IPS-18a (cell line): ENCODE data around the gene GTSE1.
"Not testable (repeated sequence)": the region's sequence is repeated elsewhere in the genome, so short reads cannot be mapped to it uniquely, and the experiment has no call there.

Source experiments
- H3K27ac ChIP-seq: one replicate; pipeline ENCODE4 v1.5.1; 2013; ENCODE audit warnings: low read length
- H3K27me3 ChIP-seq: one replicate; pipeline ENCODE4 v1.6.1; 2013; ENCODE audit warnings: mild to moderate bottlenecking, low read length; ENCODE audit not compliant: control insufficient read depth, insufficient read depth
- H3K36me3 ChIP-seq: one replicate; pipeline ENCODE4 v1.6.1; 2013; ENCODE audit warnings: low read depth, low read length; ENCODE audit not compliant: control insufficient read depth
- H3K4me1 ChIP-seq: one replicate; pipeline ENCODE4 v1.6.1; 2013; ENCODE audit warnings: low read depth, low read length; ENCODE audit not compliant: control insufficient read depth
- H3K4me3 ChIP-seq: one replicate; pipeline ENCODE4 v1.5.1; 2013; ENCODE audit warnings: low read length
- H3K9ac ChIP-seq: one replicate; pipeline ENCODE4 v1.6.1; 2013; ENCODE audit warnings: mild to moderate bottlenecking, low read length, moderate library complexity
- H3K9me3 ChIP-seq: one replicate; pipeline ENCODE4 v1.6.1; 2013; ENCODE audit warnings: low read depth, low read length; ENCODE audit not compliant: control insufficient read depth

The GTSE1 gene

DNA sequence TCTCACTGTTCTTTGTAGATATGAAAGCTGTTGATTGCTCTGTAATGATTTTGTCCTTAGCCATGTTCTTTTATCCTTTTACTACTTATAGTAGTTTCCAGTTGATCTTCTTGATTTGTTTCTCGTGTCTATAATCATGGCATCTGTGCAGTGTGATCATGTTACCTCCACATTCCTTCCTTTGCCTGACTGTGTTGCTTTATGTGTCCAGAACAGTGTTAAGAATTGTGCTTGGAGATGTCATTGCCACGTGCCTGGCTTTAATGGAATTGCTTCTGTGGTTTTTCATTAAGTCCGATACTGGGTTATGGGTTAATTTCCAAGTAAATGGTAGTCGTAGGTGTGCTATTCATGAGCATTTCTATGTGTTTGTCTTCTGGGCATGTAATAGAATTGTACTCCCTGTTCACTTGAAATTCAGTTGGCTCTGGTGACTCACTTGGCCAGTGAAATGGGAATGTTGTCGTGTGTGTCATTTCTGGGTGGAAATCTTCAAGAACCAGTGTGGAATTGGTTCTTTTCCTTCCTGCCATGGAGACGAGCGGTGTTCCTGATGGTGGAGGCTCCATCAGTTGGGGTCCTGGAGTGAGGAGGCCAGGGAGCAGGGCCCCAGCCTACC is 6.8 kb downstream of the GTSE1 start:
- Histone ChIP-seq H3K27ac (no peak overlapping the region), H3K4me3 (no peak overlapping the region), H3K27me3 (no peaks in the 10 kb centered on the region), H3K9ac (no peak overlapping the region), H3K4me1 (no peaks in the 10 kb centered on the region), H3K36me3 (peaks cover 36% of the 10 kb centered on the region), H3K9me3 (no peaks in the 10 kb centered on the region)

DNA sequence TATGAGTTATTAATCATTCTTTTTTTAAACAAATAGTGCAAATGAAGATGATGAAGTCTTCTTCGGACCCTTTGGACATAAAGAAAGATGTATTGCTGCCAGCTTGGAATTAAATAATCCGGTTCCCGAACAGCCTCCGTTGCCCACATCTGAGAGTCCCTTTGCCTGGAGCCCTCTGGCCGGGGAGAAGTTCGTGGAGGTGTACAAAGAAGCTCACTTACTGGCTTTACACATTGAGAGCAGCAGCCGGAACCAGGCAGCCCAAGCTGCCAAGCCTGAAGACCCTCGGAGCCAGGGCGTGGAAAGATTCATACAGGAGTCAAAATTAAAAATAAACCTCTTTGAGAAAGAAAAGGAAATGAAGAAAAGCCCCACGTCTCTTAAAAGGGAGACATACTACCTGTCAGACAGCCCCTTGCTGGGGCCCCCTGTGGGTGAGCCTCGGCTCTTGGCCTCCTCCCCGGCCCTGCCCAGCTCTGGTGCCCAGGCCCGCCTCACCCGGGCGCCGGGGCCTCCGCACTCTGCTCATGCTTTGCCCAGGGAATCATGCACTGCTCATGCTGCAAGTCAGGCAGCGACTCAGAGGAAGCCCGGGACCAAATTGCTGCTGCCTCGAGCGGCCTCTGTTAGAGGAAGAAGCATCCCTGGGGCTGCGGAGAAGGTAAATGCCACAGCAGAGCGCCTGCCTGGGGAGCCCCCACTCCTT is 11.8 kb downstream of the GTSE1 start:
- H3K4me1 ChIP-seq, result no peaks in the 10 kb centered on the region
- no peak overlapping the region for H3K27ac ChIP-seq
- no peak overlapping the region for H3K9ac ChIP-seq
- no peaks in the 10 kb centered on the region for H3K9me3 ChIP-seq
- peaks cover 32% of the 10 kb centered on the region for H3K36me3 ChIP-seq
- H3K27me3 ChIP-seq, result no peaks in the 10 kb centered on the region
- H3K4me3 ChIP-seq, result no peak overlapping the region

DNA sequence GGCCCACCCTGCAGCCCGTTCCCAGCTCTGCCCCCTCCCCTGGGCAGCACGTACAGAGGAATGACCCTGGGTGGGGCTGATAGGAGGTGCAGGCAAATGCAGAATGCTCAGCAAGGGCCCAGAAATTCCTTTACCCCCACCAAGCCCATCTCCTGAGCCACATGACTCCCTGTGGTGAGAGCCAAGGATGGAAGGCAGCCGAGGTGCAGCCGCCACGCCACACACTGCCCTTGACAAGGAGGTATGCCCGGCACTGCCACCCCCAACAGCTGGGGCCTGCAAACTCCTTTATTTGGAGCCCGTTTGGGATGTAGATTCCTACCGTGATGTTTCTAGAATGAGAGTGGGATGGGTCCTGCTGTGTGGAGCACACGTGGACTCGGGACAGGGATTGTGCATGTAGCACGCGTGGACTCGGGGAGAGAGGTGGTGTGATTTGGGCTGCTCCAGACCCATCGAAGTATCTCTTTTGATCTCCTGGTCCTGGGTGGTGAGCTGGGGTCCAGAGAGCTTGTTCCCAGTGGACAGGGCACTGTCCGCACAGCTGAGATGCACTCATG is 12.9 kb downstream of the GTSE1 start:
- no peaks in the 10 kb centered on the region for H3K4me1 ChIP-seq
- no peaks in the 10 kb centered on the region for H3K9me3 ChIP-seq
- H3K36me3 ChIP-seq, result peaks cover 32% of the 10 kb centered on the region
- no peak overlapping the region for H3K27ac ChIP-seq
- H3K27me3 ChIP-seq, result no peaks in the 10 kb centered on the region
- H3K9ac ChIP-seq, result no peak overlapping the region
- no peak overlapping the region for H3K4me3 ChIP-seq

DNA sequence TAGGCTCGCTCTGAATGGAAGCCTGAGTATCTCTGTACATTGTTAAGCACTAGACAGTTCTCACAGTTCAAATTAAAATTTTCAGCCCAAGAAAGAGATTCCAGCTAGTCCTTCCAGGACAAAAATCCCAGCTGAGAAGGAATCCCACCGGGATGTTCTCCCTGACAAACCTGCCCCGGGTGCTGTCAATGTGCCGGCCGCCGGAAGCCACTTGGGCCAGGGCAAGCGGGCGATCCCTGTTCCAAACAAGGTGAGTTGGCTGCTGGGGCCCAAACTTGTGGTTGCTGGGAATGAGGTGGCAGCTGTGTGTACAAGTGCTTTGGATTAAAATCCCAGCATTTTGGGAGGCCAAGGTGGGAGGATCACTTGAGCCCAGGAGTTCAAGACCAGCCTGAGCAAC is 15.4 kb downstream of the GTSE1 start:
- Histone ChIP-seq H3K36me3 (peaks cover 44% of the 10 kb centered on the region), H3K4me1 (no peaks in the 10 kb centered on the region), H3K4me3 (no peak overlapping the region), H3K27me3 (no peaks in the 10 kb centered on the region), H3K9ac (no peak overlapping the region), H3K27ac (no peak overlapping the region), H3K9me3 (no peaks in the 10 kb centered on the region)

DNA sequence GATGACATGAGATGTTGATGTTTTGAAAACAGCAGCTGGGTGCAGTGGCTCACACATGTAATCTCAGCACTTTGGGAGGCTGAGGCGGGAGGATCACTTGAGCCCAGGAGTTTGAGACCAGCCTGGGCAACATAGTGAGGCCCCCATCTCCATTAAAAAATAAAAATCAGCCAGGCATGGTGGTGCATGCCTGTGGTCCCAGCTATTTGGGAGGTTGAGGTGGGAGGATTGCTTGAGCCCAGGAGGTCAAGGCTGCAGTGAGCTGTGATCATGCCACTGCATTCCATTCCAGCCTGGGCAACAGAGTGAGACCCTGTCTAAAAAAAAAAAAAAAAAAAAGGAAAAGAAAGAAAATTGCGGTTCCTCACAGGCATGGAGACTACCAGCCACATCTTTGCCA is 16.2 kb downstream of the GTSE1 start:
- H3K27me3 ChIP-seq, H3K9ac ChIP-seq, H3K27ac ChIP-seq, H3K4me1 ChIP-seq, H3K4me3 ChIP-seq, H3K9me3 ChIP-seq: not testable (repeated sequence)
- H3K36me3 ChIP-seq, result peaks cover 51% of the 10 kb centered on the region

DNA sequence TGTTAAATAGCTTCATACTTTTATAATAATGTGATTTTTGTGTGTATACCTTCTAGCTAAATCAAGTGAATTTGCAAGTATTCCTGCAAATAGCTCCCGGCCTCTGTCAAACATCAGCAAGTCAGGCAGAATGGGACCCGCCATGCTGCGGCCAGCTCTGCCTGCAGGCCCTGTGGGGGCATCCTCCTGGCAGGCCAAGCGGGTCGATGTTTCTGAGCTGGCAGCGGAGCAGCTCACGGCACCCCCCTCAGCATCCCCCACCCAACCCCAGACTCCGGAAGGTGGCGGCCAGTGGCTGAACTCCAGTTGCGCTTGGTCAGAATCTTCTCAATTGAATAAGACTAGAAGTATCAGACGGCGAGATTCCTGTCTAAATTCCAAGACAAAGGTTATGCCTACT is 19.3 kb downstream of the GTSE1 start:
- H3K9ac ChIP-seq, result no peak overlapping the region
- H3K27me3 ChIP-seq, result no peaks in the 10 kb centered on the region
- no peaks in the 10 kb centered on the region for H3K9me3 ChIP-seq
- H3K4me3 ChIP-seq, result no peak overlapping the region
- no peaks in the 10 kb centered on the region for H3K4me1 ChIP-seq
- H3K27ac ChIP-seq, result no peak overlapping the region
- peaks cover 48% of the 10 kb centered on the region for H3K36me3 ChIP-seq

DNA sequence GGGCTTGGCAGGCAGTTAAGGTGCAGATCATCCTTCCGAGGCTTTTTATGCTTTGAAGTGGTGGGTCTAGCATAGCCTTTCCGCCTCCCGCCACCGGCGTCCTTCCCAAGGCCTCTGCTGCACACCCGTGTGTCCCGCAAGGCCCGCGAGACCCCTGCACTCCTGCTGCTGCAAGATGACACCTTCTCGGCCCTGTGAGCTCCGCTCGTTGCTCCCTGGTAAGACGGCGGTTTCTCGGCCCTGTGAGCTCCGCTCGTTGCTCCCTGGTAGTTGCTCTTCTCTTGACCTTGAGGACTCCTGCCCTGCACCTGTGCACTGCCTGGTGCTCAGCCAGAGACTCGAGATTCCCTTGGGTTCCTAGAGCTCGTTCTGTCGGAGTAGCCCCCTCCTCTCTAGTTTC is 21.0 kb downstream of the GTSE1 start:
- H3K9me3 ChIP-seq, result no peaks in the 10 kb centered on the region
- no peaks in the 10 kb centered on the region for H3K27me3 ChIP-seq
- H3K27ac ChIP-seq, result no peak overlapping the region
- H3K36me3 ChIP-seq, result peaks cover 45% of the 10 kb centered on the region
- no peak overlapping the region for H3K9ac ChIP-seq
- no peaks in the 10 kb centered on the region for H3K4me1 ChIP-seq
- H3K4me3 ChIP-seq, result no peak overlapping the region

DNA sequence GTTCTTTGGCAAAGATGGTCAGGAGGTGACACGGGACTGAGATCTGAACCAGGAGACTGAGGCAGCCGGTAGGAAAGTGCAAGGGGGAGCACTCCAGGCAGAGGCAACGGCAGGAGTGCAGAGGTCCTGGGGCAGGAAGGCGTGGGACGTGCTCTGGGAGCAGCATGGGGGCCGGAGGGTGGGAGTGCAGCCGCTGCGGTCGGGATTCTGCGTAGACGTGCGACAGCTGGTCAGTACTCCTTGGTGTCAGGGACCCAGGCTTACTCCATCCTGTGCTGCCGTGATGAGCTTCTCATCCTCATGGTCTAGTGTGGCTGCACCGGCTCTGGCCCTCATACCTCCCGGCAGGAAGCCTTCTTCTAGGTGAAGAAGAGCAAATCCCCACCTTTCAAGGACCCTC is 21.9 kb downstream of the GTSE1 start:
- Histone ChIP-seq H3K9me3 (no peaks in the 10 kb centered on the region), H3K4me3 (no peak overlapping the region), H3K27ac (no peak overlapping the region), H3K36me3 (peaks cover 52% of the 10 kb centered on the region), H3K27me3 (no peaks in the 10 kb centered on the region), H3K9ac (no peak overlapping the region), H3K4me1 (no peaks in the 10 kb centered on the region)

DNA sequence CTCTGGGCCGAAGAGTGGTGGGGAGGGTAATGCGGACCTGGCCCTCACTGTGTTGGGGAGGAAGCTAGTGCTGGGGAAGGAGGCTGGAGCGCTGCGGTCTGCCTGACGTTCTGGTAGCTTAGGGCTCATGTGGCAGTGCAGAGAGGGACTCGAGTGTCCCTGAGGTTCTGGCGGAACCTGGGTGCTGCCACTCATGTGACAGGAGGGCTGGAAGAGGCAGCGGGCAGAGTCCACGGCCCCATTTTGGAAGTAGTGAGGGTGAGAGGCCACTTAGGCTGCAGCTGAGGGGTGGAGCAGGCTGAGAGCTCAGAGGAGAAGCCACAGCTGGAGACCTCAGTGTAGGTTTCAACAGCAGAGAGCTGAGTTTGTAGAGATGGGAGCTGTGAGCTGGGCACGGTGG is 22.6 kb downstream of the GTSE1 start:
- no peaks in the 10 kb centered on the region for H3K27me3 ChIP-seq
- H3K4me3 ChIP-seq, result no peak overlapping the region
- H3K36me3 ChIP-seq, result peaks cover 48% of the 10 kb centered on the region
- H3K9me3 ChIP-seq, result no peaks in the 10 kb centered on the region
- H3K9ac ChIP-seq, result no peak overlapping the region
- H3K4me1 ChIP-seq, result no peaks in the 10 kb centered on the region
- H3K27ac ChIP-seq, result no peak overlapping the region

DNA sequence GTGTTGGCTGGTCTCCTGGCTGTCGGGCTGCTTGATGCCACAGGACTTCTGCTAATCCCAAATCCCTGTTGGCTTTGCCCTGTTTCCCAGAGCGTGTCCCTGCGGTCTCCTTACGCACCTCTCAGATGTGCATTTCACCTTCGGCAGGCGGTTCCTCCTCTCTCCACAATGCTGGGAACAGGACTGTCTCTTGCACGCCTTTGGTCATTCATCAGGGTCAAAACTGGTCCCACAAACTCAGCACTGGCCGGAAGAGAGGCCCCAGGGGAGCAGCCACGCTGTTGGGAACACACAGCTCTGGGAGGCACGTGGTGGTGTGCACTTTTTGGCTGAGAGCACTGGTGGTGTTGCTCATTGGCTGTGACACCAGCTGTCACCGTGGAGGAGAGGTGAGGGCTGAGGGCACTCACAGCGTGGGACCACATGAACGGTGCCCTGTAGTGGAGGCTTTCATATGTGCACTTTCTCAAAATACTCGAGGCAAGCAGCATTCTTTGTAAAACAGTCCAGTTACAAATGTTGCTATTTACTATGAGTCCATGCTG is 23.6 kb downstream of the GTSE1 start:
- Histone ChIP-seq H3K4me3 (no peak overlapping the region), H3K36me3 (peaks cover 55% of the 10 kb centered on the region), H3K4me1 (no peaks in the 10 kb centered on the region), H3K9ac (no peak overlapping the region), H3K27ac (no peak overlapping the region), H3K9me3 (no peaks in the 10 kb centered on the region), H3K27me3 (no peaks in the 10 kb centered on the region)

DNA sequence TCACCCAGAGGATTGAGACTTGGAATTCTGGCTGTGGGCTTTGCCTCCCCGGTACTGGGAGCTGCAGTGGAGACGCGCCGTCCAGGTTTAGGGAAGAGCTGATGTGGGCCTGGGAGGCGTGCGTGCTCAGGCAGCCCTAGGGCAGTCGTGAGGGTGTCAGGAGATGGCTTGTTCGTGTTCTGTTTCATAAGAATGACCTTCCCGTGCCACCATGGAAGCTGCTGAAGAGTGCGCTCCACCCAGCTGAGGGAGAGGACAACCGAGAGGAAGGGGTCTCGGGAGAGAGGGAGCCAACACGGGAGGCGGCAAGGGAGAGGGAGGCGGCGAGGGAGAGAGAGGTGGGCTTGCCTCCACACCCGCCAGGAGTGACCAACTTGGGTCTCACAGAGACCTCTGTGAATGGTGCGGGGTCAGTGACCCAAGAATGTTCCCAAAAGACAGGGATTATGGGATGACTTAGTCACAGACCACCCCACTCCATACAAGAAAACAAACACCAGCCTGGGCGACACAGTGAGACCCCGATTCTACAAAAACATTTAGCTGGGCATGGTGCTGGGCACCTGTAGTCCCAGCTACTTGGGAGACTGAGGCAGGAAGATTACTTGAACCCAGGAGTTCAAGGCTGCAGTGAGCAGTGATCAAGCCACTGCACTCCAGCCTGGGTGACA is 24.2 kb downstream of the GTSE1 start:
- no peak overlapping the region for H3K27ac ChIP-seq
- H3K27me3 ChIP-seq, result no peaks in the 10 kb centered on the region
- no peaks in the 10 kb centered on the region for H3K4me1 ChIP-seq
- peaks cover 57% of the 10 kb centered on the region for H3K36me3 ChIP-seq
- H3K9me3 ChIP-seq, result no peaks in the 10 kb centered on the region
- no peak overlapping the region for H3K9ac ChIP-seq
- no peak overlapping the region for H3K4me3 ChIP-seq
